ENCODE results near the gene MAGEH1.

The MAGEH1 gene

DNA sequence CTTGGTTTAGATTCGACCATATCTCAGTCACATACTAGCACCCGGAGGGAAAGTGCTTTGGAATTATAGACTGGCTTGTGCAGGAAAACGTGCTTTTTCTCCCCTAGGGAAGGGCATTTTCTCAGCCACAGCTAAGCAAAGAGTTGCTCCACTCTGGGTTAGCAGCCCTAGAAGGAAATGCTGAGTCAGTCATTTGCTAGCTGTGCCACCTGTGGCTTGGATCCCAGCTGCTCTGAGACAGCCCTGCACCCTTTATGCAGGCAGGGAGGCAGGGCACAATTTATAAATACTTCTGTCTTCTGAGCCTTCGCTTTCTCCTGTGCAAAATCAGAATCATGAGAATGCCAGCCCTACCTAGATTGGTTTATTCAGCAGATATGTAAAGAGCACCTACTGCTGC, 39.0 kb downstream of the MAGEH1 start:
- no peak for DNase-seq

Data from suppressor macrophage (primary cell).